ENCODE results near the gene EFEMP1.

The EFEMP1 gene

DNA sequence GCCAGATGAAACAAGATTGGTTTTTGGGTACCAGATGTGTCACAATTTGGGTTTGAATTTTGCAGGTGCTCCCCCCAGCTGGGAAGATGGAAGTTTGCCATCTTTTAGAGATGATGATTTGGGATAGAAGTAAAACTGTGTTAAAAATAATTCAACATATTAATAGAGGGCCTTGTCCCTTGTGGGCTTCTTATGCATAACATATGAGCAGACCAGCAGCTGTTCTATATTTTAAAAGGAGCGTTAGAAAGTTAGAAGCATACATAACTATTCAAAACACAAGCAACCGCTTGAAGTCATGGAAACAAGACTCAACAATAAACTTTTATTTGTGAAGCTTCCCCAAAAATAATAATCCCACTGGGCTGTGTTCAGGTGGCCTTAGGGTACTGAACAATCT, 62.8 kb downstream of the EFEMP1 start:
- no peak overlapping the region for H3K27ac ChIP-seq (ENCODE audit: insufficient read depth in 1 of 2, low read depth in 1 of 2, low read length in 2 of 2, poor library complexity in 1 of 2, severe bottlenecking in 2 of 2)
- CTCF ChIA-PET, result no interaction called here
- WGBS (ENCODE audit: insufficient coverage), result no CpG with 5 or more reads among the region's 2 CpGs

DNA sequence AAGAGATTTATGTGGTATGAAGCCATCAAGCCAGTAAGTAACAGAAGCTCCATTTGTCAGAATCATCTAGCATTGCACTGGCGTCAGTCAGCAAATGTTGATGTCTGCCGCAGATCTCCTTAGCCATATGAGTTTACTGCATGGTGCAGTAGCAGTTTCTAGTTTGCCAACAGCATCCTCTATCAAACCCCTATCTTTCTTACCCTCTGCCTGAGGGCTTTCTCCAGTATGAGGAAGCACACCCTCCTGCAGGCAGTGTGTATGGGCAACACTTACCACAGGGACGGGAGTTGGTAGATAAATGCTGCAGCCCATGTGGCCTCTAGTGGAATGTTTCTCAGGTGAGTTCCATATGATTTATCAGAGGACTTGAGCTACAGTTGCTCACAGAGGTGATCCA, 63.7 kb downstream of the EFEMP1 start:
- POLR2A ChIA-PET, result no interaction called here
- Histone ChIP-seq H3K36me3 (ENCODE audit: control insufficient read depth in 4 of 4, insufficient read depth in 4 of 4, low read length in 3 of 4) (no peaks in the 10 kb centered on the region), H3K4me3 (ENCODE audit: control insufficient read depth in 1 of 7, extremely low read depth in 1 of 7, insufficient read depth in 4 of 7, low read depth in 2 of 7, low read length in 6 of 7) (no peak overlapping the region), H3K27ac (ENCODE audit: insufficient read depth in 1 of 2, low read depth in 1 of 2, low read length in 2 of 2, poor library complexity in 1 of 2, severe bottlenecking in 2 of 2) (no peak overlapping the region), H3K4me1 (ENCODE audit: control extremely low read depth in 1 of 4, control insufficient read depth in 4 of 4, insufficient read depth in 4 of 4, low read length in 3 of 4) (no peaks in the 10 kb centered on the region), H3K27me3 (replicated peaks in 2 of 5; ENCODE audit: control insufficient read depth in 4 of 5, insufficient read depth in 5 of 5, low read length in 4 of 5) (no peaks in the 10 kb centered on the region), H3K9me3 (ENCODE audit: control extremely low read depth in 1 of 5, control insufficient read depth in 4 of 5, insufficient read depth in 2 of 5, low read depth in 1 of 5, low read length in 4 of 5) (no peaks in the 10 kb centered on the region)
- CTCF ChIA-PET, result no interaction called here
- WGBS (ENCODE audit: insufficient coverage), result 100% methylated on average over 3 of the region's 3 CpGs
- DNase-seq, result no peak

More for the DNA sequence above, 62.8 kb downstream of the EFEMP1 start:
- no peaks in the 10 kb centered on the region for H3K9me3 ChIP-seq (ENCODE audit: control extremely low read depth in 1 of 5, control insufficient read depth in 4 of 5, insufficient read depth in 2 of 5, low read depth in 1 of 5, low read length in 4 of 5)
- POLR2A ChIA-PET, result no interaction called here
- H3K36me3 ChIP-seq (ENCODE audit: control insufficient read depth in 4 of 4, insufficient read depth in 4 of 4, low read length in 3 of 4), result no peaks in the 10 kb centered on the region
- H3K4me3 ChIP-seq (ENCODE audit: control insufficient read depth in 1 of 7, extremely low read depth in 1 of 7, insufficient read depth in 4 of 7, low read depth in 2 of 7, low read length in 6 of 7), result no peak overlapping the region
- no peak for DNase-seq
- no peaks in the 10 kb centered on the region for H3K4me1 ChIP-seq (ENCODE audit: control extremely low read depth in 1 of 4, control insufficient read depth in 4 of 4, insufficient read depth in 4 of 4, low read length in 3 of 4)
- no peaks in the 10 kb centered on the region for H3K27me3 ChIP-seq (replicated peaks in 2 of 5; ENCODE audit: control insufficient read depth in 4 of 5, insufficient read depth in 5 of 5, low read length in 4 of 5)

DNA sequence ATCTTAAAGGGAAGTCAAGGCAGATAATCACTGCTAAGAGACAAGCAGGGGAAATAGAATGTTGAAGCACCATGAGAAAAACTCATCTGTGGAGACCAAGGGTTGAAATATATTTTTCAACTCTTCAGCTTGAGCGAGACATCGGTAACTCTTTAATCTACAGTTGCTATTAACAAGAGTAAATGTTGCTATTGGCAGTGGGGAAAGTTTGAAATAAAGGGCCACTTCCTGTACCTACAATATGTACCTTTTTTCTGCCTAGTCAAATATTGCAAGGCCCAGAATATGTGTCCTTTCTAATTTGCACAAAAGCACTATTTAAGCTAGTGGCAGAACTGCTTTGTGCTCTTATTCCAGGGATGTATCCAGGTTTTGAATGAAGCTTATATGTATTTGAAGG, 65.8 kb downstream of the EFEMP1 start:
- Histone ChIP-seq H3K36me3 (ENCODE audit: control insufficient read depth in 4 of 4, insufficient read depth in 4 of 4, low read length in 3 of 4) (no peaks in the 10 kb centered on the region), H3K9me3 (ENCODE audit: control extremely low read depth in 1 of 5, control insufficient read depth in 4 of 5, insufficient read depth in 2 of 5, low read depth in 1 of 5, low read length in 4 of 5) (no peaks in the 10 kb centered on the region), H3K27me3 (replicated peaks in 2 of 5; ENCODE audit: control insufficient read depth in 4 of 5, insufficient read depth in 5 of 5, low read length in 4 of 5) (no peaks in the 10 kb centered on the region), H3K4me3 (ENCODE audit: control insufficient read depth in 1 of 7, extremely low read depth in 1 of 7, insufficient read depth in 4 of 7, low read depth in 2 of 7, low read length in 6 of 7) (no peak overlapping the region), H3K4me1 (ENCODE audit: control extremely low read depth in 1 of 4, control insufficient read depth in 4 of 4, insufficient read depth in 4 of 4, low read length in 3 of 4) (no peaks in the 10 kb centered on the region), H3K27ac (ENCODE audit: insufficient read depth in 1 of 2, low read depth in 1 of 2, low read length in 2 of 2, poor library complexity in 1 of 2, severe bottlenecking in 2 of 2) (no peak overlapping the region)
- ChIA-PET POLR2A (no interaction called here), CTCF (no interaction called here)
- WGBS (ENCODE audit: insufficient coverage), result no CpG with 5 or more reads among the region's 2 CpGs
- no peak for DNase-seq

- Histone ChIP-seq H3K4me1 (ENCODE audit: control extremely low read depth in 1 of 4, control insufficient read depth in 4 of 4, insufficient read depth in 4 of 4, low read length in 3 of 4) (no peaks in the 10 kb centered on the region), H3K36me3 (ENCODE audit: control insufficient read depth in 4 of 4, insufficient read depth in 4 of 4, low read length in 3 of 4) (no peaks in the 10 kb centered on the region), H3K27me3 (replicated peaks in 2 of 5; ENCODE audit: control insufficient read depth in 4 of 5, insufficient read depth in 5 of 5, low read length in 4 of 5) (no peaks in the 10 kb centered on the region), H3K4me3 (ENCODE audit: control insufficient read depth in 1 of 7, extremely low read depth in 1 of 7, insufficient read depth in 4 of 7, low read depth in 2 of 7, low read length in 6 of 7) (no peak overlapping the region), H3K27ac (ENCODE audit: insufficient read depth in 1 of 2, low read depth in 1 of 2, low read length in 2 of 2, poor library complexity in 1 of 2, severe bottlenecking in 2 of 2) (no peak overlapping the region), H3K9me3 (ENCODE audit: control extremely low read depth in 1 of 5, control insufficient read depth in 4 of 5, insufficient read depth in 2 of 5, low read depth in 1 of 5, low read length in 4 of 5) (no peaks in the 10 kb centered on the region)
- no peak for DNase-seq
- CTCF ChIA-PET, result no interaction called here
- 100% methylated on average over 1 of the region's 3 CpGs for WGBS (ENCODE audit: insufficient coverage)
- POLR2A ChIA-PET, result no interaction called here
Measured at GRCh38 chr2:55856936-55857335, 66.6 kb downstream of the EFEMP1 start.

- Histone ChIP-seq H3K4me1 (ENCODE audit: control extremely low read depth in 1 of 4, control insufficient read depth in 4 of 4, insufficient read depth in 4 of 4, low read length in 3 of 4) (no peaks in the 10 kb centered on the region), H3K27me3 (replicated peaks in 2 of 5; ENCODE audit: control insufficient read depth in 4 of 5, insufficient read depth in 5 of 5, low read length in 4 of 5) (no peaks in the 10 kb centered on the region), H3K36me3 (ENCODE audit: control insufficient read depth in 4 of 4, insufficient read depth in 4 of 4, low read length in 3 of 4) (no peaks in the 10 kb centered on the region), H3K27ac (ENCODE audit: insufficient read depth in 1 of 2, low read depth in 1 of 2, low read length in 2 of 2, poor library complexity in 1 of 2, severe bottlenecking in 2 of 2) (no peak overlapping the region), H3K9me3 (ENCODE audit: control extremely low read depth in 1 of 5, control insufficient read depth in 4 of 5, insufficient read depth in 2 of 5, low read depth in 1 of 5, low read length in 4 of 5) (peaks cover 0 to 2% (median 0%) of the 10 kb centered on the region in 5 experiments), H3K4me3 (ENCODE audit: control insufficient read depth in 1 of 7, extremely low read depth in 1 of 7, insufficient read depth in 4 of 7, low read depth in 2 of 7, low read length in 6 of 7) (no peak overlapping the region)
- CTCF ChIA-PET, result no interaction called here
- no peak for DNase-seq
- POLR2A ChIA-PET, result no interaction called here
- no CpG with 5 or more reads among the region's 1 CpG for WGBS (ENCODE audit: insufficient coverage)
Measured at GRCh38 chr2:55848096-55848495, 75.5 kb downstream of the EFEMP1 start.

DNA sequence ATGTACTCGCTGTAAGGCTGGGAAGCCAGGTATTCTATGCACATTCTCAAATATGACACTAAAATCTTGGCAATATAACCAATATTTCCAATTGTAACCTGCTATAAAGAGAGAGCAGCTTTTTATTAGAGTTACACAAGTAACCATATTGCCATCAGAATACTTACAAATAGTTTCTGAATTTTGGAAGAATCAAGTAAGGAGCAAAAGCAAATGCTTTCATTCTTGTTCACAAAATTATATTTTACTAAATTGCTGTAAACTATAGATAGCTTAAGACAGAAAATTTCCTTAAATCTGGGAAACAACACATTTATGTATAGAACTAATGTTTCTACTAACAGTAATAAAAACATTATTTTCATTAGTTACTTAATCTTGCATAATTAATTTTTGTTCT, 77.2 kb downstream of the EFEMP1 start:
- CTCF ChIA-PET, result no interaction called here
- no peak overlapping the region for H3K27ac ChIP-seq (ENCODE audit: insufficient read depth in 1 of 2, low read depth in 1 of 2, low read length in 2 of 2, poor library complexity in 1 of 2, severe bottlenecking in 2 of 2)

GRCh38 chr2:55844986-55845385, 78.6 kb downstream of the EFEMP1 start:
- Histone ChIP-seq H3K27me3 (replicated peaks in 2 of 5; ENCODE audit: control insufficient read depth in 4 of 5, insufficient read depth in 5 of 5, low read length in 4 of 5) (peaks cover 0 to 2% (median 0%) of the 10 kb centered on the region in 5 experiments), H3K4me3 (ENCODE audit: control insufficient read depth in 1 of 7, extremely low read depth in 1 of 7, insufficient read depth in 4 of 7, low read depth in 2 of 7, low read length in 6 of 7) (no peak overlapping the region), H3K9me3 (ENCODE audit: control extremely low read depth in 1 of 5, control insufficient read depth in 4 of 5, insufficient read depth in 2 of 5, low read depth in 1 of 5, low read length in 4 of 5) (peaks cover 0 to 2% (median 0%) of the 10 kb centered on the region in 5 experiments), H3K4me1 (ENCODE audit: control extremely low read depth in 1 of 4, control insufficient read depth in 4 of 4, insufficient read depth in 4 of 4, low read length in 3 of 4) (no peaks in the 10 kb centered on the region), H3K27ac (ENCODE audit: insufficient read depth in 1 of 2, low read depth in 1 of 2, low read length in 2 of 2, poor library complexity in 1 of 2, severe bottlenecking in 2 of 2) (no peak overlapping the region), H3K36me3 (ENCODE audit: control insufficient read depth in 4 of 4, insufficient read depth in 4 of 4, low read length in 3 of 4) (no peaks in the 10 kb centered on the region)
- ChIA-PET POLR2A (no interaction called here), CTCF (no interaction called here)
- no CpG with 5 or more reads among the region's 2 CpGs for WGBS (ENCODE audit: insufficient coverage)
- DNase-seq, result no peak

More for the DNA sequence above, 77.2 kb downstream of the EFEMP1 start:
- POLR2A ChIA-PET, result no interaction called here
- 100% methylated on average over 1 of the region's 1 CpG for WGBS (ENCODE audit: insufficient coverage)
- no peak overlapping the region for H3K4me3 ChIP-seq (ENCODE audit: control insufficient read depth in 1 of 7, extremely low read depth in 1 of 7, insufficient read depth in 4 of 7, low read depth in 2 of 7, low read length in 6 of 7)
- no peaks in the 10 kb centered on the region for H3K4me1 ChIP-seq (ENCODE audit: control extremely low read depth in 1 of 4, control insufficient read depth in 4 of 4, insufficient read depth in 4 of 4, low read length in 3 of 4)
- no peaks in the 10 kb centered on the region for H3K27me3 ChIP-seq (replicated peaks in 2 of 5; ENCODE audit: control insufficient read depth in 4 of 5, insufficient read depth in 5 of 5, low read length in 4 of 5)
- peaks cover 0 to 2% (median 0%) of the 10 kb centered on the region in 5 experiments for H3K9me3 ChIP-seq (ENCODE audit: control extremely low read depth in 1 of 5, control insufficient read depth in 4 of 5, insufficient read depth in 2 of 5, low read depth in 1 of 5, low read length in 4 of 5)
- no peaks in the 10 kb centered on the region for H3K36me3 ChIP-seq (ENCODE audit: control insufficient read depth in 4 of 4, insufficient read depth in 4 of 4, low read length in 3 of 4)
- no peak for DNase-seq
